Lung (tissue), 16 donors: ENCODE data around the gene TXNDC8. TPM values are rescaled to one million over a fixed set of nuclear protein-coding genes. Genes with fewer than 3 reads are reported as not detected.

ENCODE experiments used
- ATAC-seq: fragments of 200-7000 bp; cut with Tn5 transposase; one replicate; pipeline ENCODE4 v1.9.1; 2020; ENCODE audit warnings: moderate number of reproducible peaks; ENCODE audit not compliant: insufficient read depth, low FRiP score
- DNase-seq, 3 donors: peaks; one replicate each; pipeline ENCODE4 v3.0.0-alpha.2; 2013 to 2017
- H3K27ac ChIP-seq, 2 donors: one replicate each; pipeline ENCODE4 v1.5.1; 2013; ENCODE audit warnings: mild to moderate bottlenecking in 2 of 2, moderate library complexity in 2 of 2, control low read depth in 1 of 2, inconsistent platforms in 1 of 2, low read depth in 1 of 2, low read length in 1 of 2
- H3K27me3 ChIP-seq, 3 donors: one replicate each; pipeline ENCODE4 v1.5.1; 2013; ENCODE audit warnings: low read length in 2 of 3; ENCODE audit not compliant: control insufficient read depth in 3 of 3, insufficient read depth in 3 of 3
- H3K36me3 ChIP-seq, 4 donors: one replicate each; pipeline ENCODE4 v1.5.1; 2013; ENCODE audit warnings: low read length in 4 of 4, mild to moderate bottlenecking in 1 of 4, moderate library complexity in 1 of 4; ENCODE audit not compliant: control insufficient read depth in 4 of 4, insufficient read depth in 4 of 4
- H3K4me1 ChIP-seq, 5 donors: one replicate each; pipeline ENCODE4 v1.5.1; 2013; ENCODE audit warnings: low read length in 5 of 5, mild to moderate bottlenecking in 2 of 5, moderate library complexity in 1 of 5; ENCODE audit not compliant: control insufficient read depth in 5 of 5, insufficient read depth in 5 of 5
- H3K4me3 ChIP-seq: one replicate; pipeline ENCODE4 v1.5.1; 2013; ENCODE audit warnings: mild to moderate bottlenecking, control low read depth, moderate library complexity
- H3K9ac ChIP-seq, 2 donors: one replicate each; pipeline ENCODE4 v1.5.1; 2013; ENCODE audit warnings: low read length in 2 of 2, control low read depth in 1 of 2; ENCODE audit not compliant: insufficient read depth in 1 of 2
- H3K9me3 ChIP-seq, 4 donors: one replicate each; pipeline ENCODE4 v1.5.1; 2013; ENCODE audit warnings: low read length in 3 of 4, mild to moderate bottlenecking in 1 of 4, moderate library complexity in 1 of 4; ENCODE audit not compliant: control insufficient read depth in 4 of 4, insufficient read depth in 3 of 4
- CTCF ChIP-seq: IDR thresholded peaks from 2 replicates; pipeline ENCODE4 v1.5.1; 2012; ENCODE audit warnings: mild to moderate bottlenecking; ENCODE audit errors: control extremely low read depth, extremely low read depth
- WGBS, 2 donors: extraction: QIAGEN DNeasy Blood & Tissue Kit; methylation state at CpG; one replicate each; pipeline ENCODE4 v1.1.7; 2013; 5-methylcytosine and 5-hydroxymethylcytosine counted together
- long read RNA-seq, 5 donors: transcript quantifications; one replicate each; lab custom pipeline, GENCODE V29; 2026
- polyA plus RNA-seq, 2 donors: library from polyadenylated mRNA; stranded (reverse); fragments of 200-250 nt; gene quantifications; one replicate each; pipeline ENCODE4 v1.2.1, GENCODE V29; 2013
- total RNA-seq, 2 donors: library from RNA; depleted of rRNA in 1 of 2; stranded (reverse); fragments of >200 nt in 1 of 2; gene quantifications; one replicate each; pipeline ENCODE4 v1.2.1, GENCODE V29; 2014 to 2021
- donor health status: control.
- donor health status: control.
- donor health status: Bipolar disorder and iron deficiency.
- donor health status: healthy.
- donor health status: DM: yes; HTN: yes; CAD: no.

Gene TXNDC8
- total RNA-seq, result not detected
- polyA plus RNA-seq, result not detected
- long read RNA-seq, donor 1, result 0 reads
- long read RNA-seq, donor 2, result 0 reads
- long read RNA-seq, donor 3, result 0 reads
- long read RNA-seq, donor 4, result 0 reads
- long read RNA-seq, donor 5, result 0 reads

GRCh38 chr9:110337727-110338126 is at the start of gene TXNDC8:
TXNDC8 (minus strand) TSS chr9:110337863.
- no peak within 1 kb of the TSS for H3K9ac ChIP-seq
- DNase-seq, result no peak
- H3K27ac ChIP-seq, result no peak within 1 kb of the TSS
- no peaks in the 10 kb centered on the region for H3K36me3 ChIP-seq
- peaks cover 0 to 2% (median 0%) of the 10 kb centered on the region in 4 donors for H3K9me3 ChIP-seq
- 85 to 94% methylated on average over 1 of the region's 1 CpG for WGBS, 2 donors
- no peak within 1 kb of the TSS for H3K4me3 ChIP-seq
- no peak for ATAC-seq
- H3K27me3 ChIP-seq, result no peaks in the 10 kb centered on the region
- no peak for TF ChIP-seq CTCF
- no peaks in the 10 kb centered on the region for H3K4me1 ChIP-seq

GRCh38 chr9:110383491-110383890 is 45.8 kb upstream of the TXNDC8 start:
- ATAC-seq (no peak), DNase-seq (no peak)
- H3K9ac ChIP-seq, result no peak overlapping the region
- peaks cover 0 to 26% (median 4%) of the 10 kb centered on the region in 4 donors for H3K36me3 ChIP-seq
- no peaks in the 10 kb centered on the region for H3K27me3 ChIP-seq
- 93% methylated on average over 6 of the region's 6 CpGs for WGBS, 2 donors
- no peaks in the 10 kb centered on the region for H3K4me1 ChIP-seq
- TF ChIP-seq CTCF, result no peak
- H3K9me3 ChIP-seq, result no peaks in the 10 kb centered on the region
- H3K27ac ChIP-seq, result no peak overlapping the region
- H3K4me3 ChIP-seq, result no peak overlapping the region

- ATAC-seq (no peak), DNase-seq (no peak)
- Histone ChIP-seq H3K27ac (no peak overlapping the region), H3K9me3 (no peaks in the 10 kb centered on the region), H3K36me3 (peaks cover 0 to 26% (median 4%) of the 10 kb centered on the region in 4 donors), H3K27me3 (no peaks in the 10 kb centered on the region), H3K4me1 (no peaks in the 10 kb centered on the region), H3K4me3 (no peak overlapping the region), H3K9ac (no peak overlapping the region)
- 81 to 91% methylated on average over 4 of the region's 4 CpGs for WGBS, 2 donors
- no peak for TF ChIP-seq CTCF
Measured at GRCh38 chr9:110382731-110383130, 45.1 kb upstream of the TXNDC8 start.

GRCh38 chr9:110371411-110372007 is 33.8 kb upstream of the TXNDC8 start:
- H3K9ac ChIP-seq, result no peak overlapping the region
- DNase-seq (peak in 1 of 3 donors; percentile 1), ATAC-seq (no peak)
- no peaks in the 10 kb centered on the region for H3K9me3 ChIP-seq
- H3K36me3 ChIP-seq, result peaks cover 0 to 12% (median 3%) of the 10 kb centered on the region in 4 donors
- WGBS, 2 donors, result 70 to 89% methylated on average over 6 of the region's 6 CpGs
- H3K27ac ChIP-seq, result no peak overlapping the region
- TF ChIP-seq CTCF, result no peak
- H3K4me1 ChIP-seq, result no peaks in the 10 kb centered on the region
- no peaks in the 10 kb centered on the region for H3K27me3 ChIP-seq
- no peak overlapping the region for H3K4me3 ChIP-seq
